Thymus (tissue), 11 donors: ENCODE data around the gene ZBTB40. TPM values are rescaled to one million over a fixed set of nuclear protein-coding genes. Genes with fewer than 3 reads are reported as not detected.

Experiments
- DNase-seq, 9 donors: peaks; one replicate each; pipeline ENCODE4 v3.0.0-alpha.2; 2013; ENCODE audit warnings: low spot score in 9 of 9, low read depth in 6 of 9, missing footprints in 1 of 9
- H3K27ac ChIP-seq, 2 donors: one replicate each; pipeline ENCODE4 v1.5.1; 2013; ENCODE audit warnings: control low read depth in 1 of 2, low read depth in 1 of 2, low read length in 1 of 2, mild to moderate bottlenecking in 1 of 2, moderate library complexity in 1 of 2
- H3K27me3 ChIP-seq, 2 donors: one replicate each; pipeline ENCODE4 v1.5.1; 2013; ENCODE audit warnings: low read length in 1 of 2; ENCODE audit not compliant: control insufficient read depth in 2 of 2, insufficient read depth in 1 of 2
- H3K36me3 ChIP-seq, 2 donors: one replicate each; pipeline ENCODE4 v1.5.1; 2013; ENCODE audit warnings: low read length in 1 of 2, mild to moderate bottlenecking in 1 of 2, moderate library complexity in 1 of 2; ENCODE audit not compliant: control insufficient read depth in 2 of 2, insufficient read depth in 2 of 2
- H3K4me1 ChIP-seq, 2 donors: one replicate each; pipeline ENCODE4 v1.5.1; 2013; ENCODE audit warnings: low read length in 2 of 2; ENCODE audit not compliant: control insufficient read depth in 2 of 2, insufficient read depth in 2 of 2
- H3K4me3 ChIP-seq, 2 donors: one replicate each; pipeline ENCODE4 v1.5.1; 2013; ENCODE audit warnings: low read length in 2 of 2, control low read depth in 1 of 2, mild to moderate bottlenecking in 1 of 2
- H3K9me3 ChIP-seq, 2 donors: one replicate each; pipeline ENCODE4 v1.5.1; 2013; ENCODE audit warnings: low read length in 1 of 2, mild to moderate bottlenecking in 1 of 2; ENCODE audit not compliant: control insufficient read depth in 2 of 2, insufficient read depth in 1 of 2
- WGBS: extraction: QIAGEN DNeasy Blood & Tissue Kit; methylation state at CpG from one replicate; pipeline ENCODE4 v1.1.7; 2013; 5-methylcytosine and 5-hydroxymethylcytosine counted together
- polyA plus RNA-seq: library from polyadenylated mRNA; stranded (reverse); fragments of 200-250 nt; gene quantifications from one replicate; pipeline ENCODE4 v1.2.3, GENCODE V29; 2013
- total RNA-seq: library from RNA; stranded (reverse); fragments of 120-200 nt; gene quantifications from one replicate; pipeline ENCODE4 v1.2.4, GENCODE V29; 2013
- donor health status: healthy.

The ZBTB40 gene
- total and polyA plus RNA-seq, 2 donors: 8.4 to 8.7 TPM

- Histone ChIP-seq H3K4me3 (no peak overlapping the region), H3K36me3 (no peaks in the 10 kb centered on the region), H3K9me3 (no peaks in the 10 kb centered on the region), H3K4me1 (no peaks in the 10 kb centered on the region), H3K27ac (no peak overlapping the region), H3K27me3 (peaks cover 0 to 63% of the 10 kb centered on the region in 2 donors)
- no peak for DNase-seq
- WGBS: 81% methylated on average over 6 of the region's 6 CpGs
These were observed 95.7 kb downstream of the ZBTB40 start for GRCh38 chr1:22547186-22547817.

- WGBS: 23% methylated on average over 12 of the region's 12 CpGs
- H3K27me3 ChIP-seq: peaks cover 0 to 67% of the 10 kb centered on the region in 2 donors
These were observed 96.3 kb downstream of the ZBTB40 start for GRCh38 chr1:22547818-22548462.

GRCh38 chr1:22550021-22550420, 98.4 kb downstream of the ZBTB40 start:
- no peak overlapping the region for H3K4me3 ChIP-seq
- no peaks in the 10 kb centered on the region for H3K9me3 ChIP-seq
- H3K4me1 ChIP-seq: no peaks in the 10 kb centered on the region
- no peak for DNase-seq
- H3K36me3 ChIP-seq: no peaks in the 10 kb centered on the region
- H3K27me3 ChIP-seq: peaks cover 0 to 80% of the 10 kb centered on the region in 2 donors
- WGBS: 94% methylated on average over 11 of the region's 11 CpGs
- H3K27ac ChIP-seq: no peak overlapping the region

More at GRCh38 chr1:22547818-22548462, 96.3 kb downstream of the ZBTB40 start:
- DNase-seq: no peak
- Histone ChIP-seq H3K4me3 (no peak overlapping the region), H3K9me3 (no peaks in the 10 kb centered on the region), H3K36me3 (no peaks in the 10 kb centered on the region), H3K4me1 (no peaks in the 10 kb centered on the region), H3K27ac (no peak overlapping the region)

- no peak for DNase-seq
- H3K9me3 ChIP-seq: no peaks in the 10 kb centered on the region
- peaks cover 0 to 82% of the 10 kb centered on the region in 2 donors for H3K27me3 ChIP-seq
- no peak overlapping the region for H3K4me3 ChIP-seq
- no peak overlapping the region for H3K27ac ChIP-seq
- H3K4me1 ChIP-seq: no peaks in the 10 kb centered on the region
- 80% methylated on average over 17 of the region's 17 CpGs for WGBS
- H3K36me3 ChIP-seq: no peaks in the 10 kb centered on the region
These were observed 99.9 kb downstream of the ZBTB40 start for GRCh38 chr1:22551591-22551990.

GRCh38 chr1:22552021-22552420, 100.4 kb downstream of the ZBTB40 start:
- Histone ChIP-seq H3K9me3 (no peaks in the 10 kb centered on the region), H3K27ac (no peak overlapping the region), H3K4me1 (no peaks in the 10 kb centered on the region), H3K4me3 (no peak overlapping the region), H3K27me3 (peaks cover 0 to 82% of the 10 kb centered on the region in 2 donors), H3K36me3 (no peaks in the 10 kb centered on the region)
- 63% methylated on average over 5 of the region's 5 CpGs for WGBS
- no peak for DNase-seq

- Histone ChIP-seq H3K36me3 (no peaks in the 10 kb centered on the region), H3K27ac (no peak overlapping the region), H3K4me1 (no peaks in the 10 kb centered on the region), H3K27me3 (peaks cover 0 to 81% of the 10 kb centered on the region in 2 donors), H3K9me3 (no peaks in the 10 kb centered on the region), H3K4me3 (no peak overlapping the region)
- no peak for DNase-seq
- WGBS: 74% methylated on average over 18 of the region's 18 CpGs
These were observed 101.6 kb downstream of the ZBTB40 start for GRCh38 chr1:22553104-22553880.

- Histone ChIP-seq H3K4me3 (no peak overlapping the region), H3K27ac (no peak overlapping the region), H3K36me3 (no peaks in the 10 kb centered on the region), H3K4me1 (no peaks in the 10 kb centered on the region), H3K9me3 (no peaks in the 10 kb centered on the region), H3K27me3 (peaks cover 0 to 75% of the 10 kb centered on the region in 2 donors)
- DNase-seq: no peak
- 72% methylated on average over 8 of the region's 8 CpGs for WGBS
These were observed 102.4 kb downstream of the ZBTB40 start for GRCh38 chr1:22553991-22554522.

- H3K27me3 ChIP-seq: peaks cover 0 to 74% of the 10 kb centered on the region in 2 donors
- WGBS: 73% methylated on average over 3 of the region's 3 CpGs
These were observed 103.7 kb downstream of the ZBTB40 start for GRCh38 chr1:22555371-22555656.

More at GRCh38 chr1:22555371-22555656, 103.7 kb downstream of the ZBTB40 start:
- Histone ChIP-seq H3K4me3 (no peak overlapping the region), H3K9me3 (no peaks in the 10 kb centered on the region), H3K36me3 (no peaks in the 10 kb centered on the region), H3K4me1 (no peaks in the 10 kb centered on the region), H3K27ac (no peak overlapping the region)
- no peak for DNase-seq
